H1 (cell line): Measurements from ENCODE around the gene PREX1. TPM values are rescaled to one million over a fixed set of nuclear protein-coding genes. Genes with fewer than 3 reads are reported as not detected.

Source experiments
- CTCF ChIA-PET: fragments of 300-600 bp; sonication (Branson Sonifier 250); formaldehyde crosslinking; loops from one replicate; lab custom pipeline; 2021; ENCODE audit not compliant: partially characterized antibody; lab: Charles Lee
- POLR2A ChIA-PET: fragments of 300-600 bp; sonication (Branson Sonifier 250); formaldehyde crosslinking; loops from one replicate; lab custom pipeline; 2021; ENCODE audit warnings: inconsistent platforms; ENCODE audit not compliant: partially characterized antibody; lab: Charles Lee
- DNase-seq, 2 experiments: peaks; one replicate each; pipeline versions ENCODE4 v3.0.0 to v3.0.0-alpha.2; 2010 to 2022; ENCODE audit warnings: low spot score in 2 of 2, low read depth in 1 of 2, mixed read lengths in 1 of 2
- FAIRE-seq: peaks from 2 replicates; lab custom pipeline; 2011; peaks lifted over from hg19 to GRCh38; lab: Jason Lieb, UNC
- H2AFZ ChIP-seq: 2 replicates; pipeline ENCODE4 v1.8.1; 2012; ENCODE audit warnings: low read length, inconsistent platforms
- H2AK5ac ChIP-seq: 2 replicates; pipeline ENCODE4 v1.6.1; 2013; ENCODE audit warnings: low read depth, low read length
- H2BK120ac ChIP-seq: replicated peaks from 2 replicates; pipeline ENCODE3; 2013; ENCODE audit warnings: low read depth, low read length, inconsistent platforms
- H2BK12ac ChIP-seq: 2 replicates; pipeline ENCODE4 v1.6.1; 2013; ENCODE audit warnings: low read depth, low read length
- H2BK15ac ChIP-seq: 2 replicates; pipeline ENCODE4 v1.6.1; 2013; ENCODE audit warnings: low read length
- H2BK20ac ChIP-seq: 2 replicates; pipeline ENCODE4 v1.6.1; 2013; ENCODE audit warnings: low read length
- H2BK5ac ChIP-seq: 2 replicates; pipeline ENCODE4 v1.6.1; 2013; ENCODE audit warnings: low read depth, low read length
- H3K14ac ChIP-seq: 2 replicates; pipeline ENCODE4 v1.6.1; 2013; ENCODE audit warnings: inconsistent platforms; ENCODE audit not compliant: insufficient read length
- H3K18ac ChIP-seq: 2 replicates; pipeline ENCODE4 v1.6.1; 2013; ENCODE audit warnings: low read length; ENCODE audit errors: extremely low read depth
- H3K23ac ChIP-seq: 2 replicates; pipeline ENCODE4 v1.6.1; 2013; ENCODE audit warnings: inconsistent platforms; ENCODE audit not compliant: insufficient read length
- H3K23me2 ChIP-seq: 2 replicates; pipeline ENCODE4 v1.6.1; 2013; ENCODE audit warnings: low read depth, low read length
- H3K27ac ChIP-seq: 2 replicates; pipeline ENCODE4 v1.6.1; 2011; ENCODE audit warnings: low read depth, low read length, inconsistent platforms
- H3K27me3 ChIP-seq, 4 experiments: replicated peaks in 1 of 4; 1 replicate in 1 of 4; 2 replicates in 3 of 4; pipeline versions ENCODE4 v1.6.1 to v1.8.1; 2011 to 2013; ENCODE audit warnings: low read length in 3 of 4, mild to moderate bottlenecking in 3 of 4, inconsistent platforms in 2 of 4, mixed read lengths in 2 of 4, moderate library complexity in 1 of 4; ENCODE audit not compliant: control insufficient read depth in 3 of 4, insufficient read depth in 3 of 4; ENCODE audit errors: extremely low read depth in 1 of 4
- H3K36me3 ChIP-seq, 4 experiments: 2 replicates each; pipeline versions ENCODE4 v1.6.1 to v1.8.1; 2011 to 2013; ENCODE audit warnings: mild to moderate bottlenecking in 4 of 4, low read length in 3 of 4, moderate library complexity in 2 of 4, control low read depth in 1 of 4, inconsistent platforms in 1 of 4; ENCODE audit not compliant: insufficient read depth in 4 of 4, control insufficient read depth in 2 of 4
- H3K4ac ChIP-seq: replicated peaks from 2 replicates; pipeline ENCODE3; 2013; ENCODE audit warnings: low read length, low read depth, mixed read lengths, inconsistent platforms; ENCODE audit not compliant: insufficient read length
- H3K4me1 ChIP-seq, 4 experiments: replicated peaks in 1 of 4; 1 replicate in 1 of 4; 2 replicates in 3 of 4; pipeline versions ENCODE4 v1.6.1 to v1.8.1; 2011 to 2013; ENCODE audit warnings: low read length in 3 of 4, inconsistent platforms in 2 of 4, mixed read lengths in 1 of 4; ENCODE audit not compliant: insufficient read depth in 4 of 4, control insufficient read depth in 3 of 4
- H3K4me2 ChIP-seq, 2 experiments: 2 replicates each; pipeline versions ENCODE4 v1.6.1 to v1.8.1; 2011 to 2013; ENCODE audit warnings: low read depth in 2 of 2, low read length in 2 of 2, control low read depth in 1 of 2, inconsistent platforms in 1 of 2, mild to moderate bottlenecking in 1 of 2; ENCODE audit not compliant: insufficient read depth in 1 of 2
- H3K4me3 ChIP-seq, 4 experiments: fragments of 200-600, 300-600 bp in 1 of 4; sonication (generic), shearing (Covaris generic), sonication (Bioruptor Twin) in 1 of 4; 2 replicates each; pipeline versions ENCODE4 v1.5.1 to v1.8.1; 2011 to 2016; ENCODE audit warnings: low read length in 4 of 4, low read depth in 3 of 4, control low read depth in 2 of 4, inconsistent platforms in 2 of 4, mild to moderate bottlenecking in 2 of 4, mixed read lengths in 1 of 4, moderate library complexity in 1 of 4; ENCODE audit not compliant: insufficient read depth in 2 of 4; ENCODE audit errors: extremely low read depth in 1 of 4
- H3K56ac ChIP-seq: replicated peaks from 2 replicates; pipeline ENCODE3; 2013; ENCODE audit warnings: low read depth, mild to moderate bottlenecking, mixed read lengths, low read length, inconsistent platforms; ENCODE audit not compliant: insufficient read length
- H3K79me1 ChIP-seq: 2 replicates; pipeline ENCODE4 v1.6.1; 2013; ENCODE audit warnings: low read depth, low read length, control low read depth
- H3K79me2 ChIP-seq, 2 experiments: 2 replicates each; pipeline versions ENCODE4 v1.6.1 to v1.8.1; 2012 to 2013; ENCODE audit warnings: low read length in 2 of 2, mild to moderate bottlenecking in 2 of 2, inconsistent platforms in 1 of 2; ENCODE audit not compliant: insufficient read depth in 2 of 2, control insufficient read depth in 1 of 2
- H3K9ac ChIP-seq, 4 experiments: replicated peaks in 1 of 4; 1 replicate in 1 of 4; 2 replicates in 3 of 4; pipeline versions ENCODE4 v1.6.1 to v1.8.1; 2011 to 2013; ENCODE audit warnings: low read depth in 3 of 4, low read length in 3 of 4, control low read depth in 2 of 4, mild to moderate bottlenecking in 2 of 4, moderate library complexity in 2 of 4, inconsistent platforms in 1 of 4; ENCODE audit errors: extremely low read depth in 1 of 4
- H3K9me3 ChIP-seq, 2 experiments: 2 replicates each; pipeline versions ENCODE4 v1.6.1 to v1.8.1; 2012 to 2013; ENCODE audit warnings: mild to moderate bottlenecking in 2 of 2, moderate library complexity in 2 of 2, control low read depth in 1 of 2, inconsistent platforms in 1 of 2, low read depth in 1 of 2, low read length in 1 of 2, mixed read lengths in 1 of 2; ENCODE audit not compliant: insufficient read depth in 2 of 2
- H4K20me1 ChIP-seq, 2 experiments: replicated peaks in 1 of 2; 2 replicates each; pipeline versions ENCODE3 to v1.8.1; 2011 to 2013; ENCODE audit warnings: inconsistent platforms in 2 of 2, low read length in 2 of 2, mild to moderate bottlenecking in 1 of 2; ENCODE audit not compliant: insufficient read depth in 2 of 2, control insufficient read depth in 1 of 2
- H4K5ac ChIP-seq: 2 replicates; pipeline ENCODE4 v1.6.1; 2013; ENCODE audit warnings: low read length, low read depth, mixed read lengths, inconsistent platforms; ENCODE audit not compliant: insufficient read length
- H4K8ac ChIP-seq: 2 replicates; pipeline ENCODE4 v1.8.0; 2013; ENCODE audit warnings: mild to moderate bottlenecking, moderate library complexity, low read length, inconsistent platforms; ENCODE audit not compliant: insufficient read depth; ENCODE audit errors: extremely low read depth
- H4K91ac ChIP-seq: replicated peaks from 2 replicates; pipeline ENCODE3; 2013; ENCODE audit warnings: low read length, mixed read lengths, inconsistent platforms; ENCODE audit not compliant: insufficient read length
- CEBPB ChIP-seq: IDR thresholded peaks from 2 replicates; pipeline ENCODE4 v1.6.1; 2012; ENCODE audit warnings: low read depth, low read length
- EP300 ChIP-seq, 2 experiments: IDR thresholded peaks; 1 replicate in 1 of 2; 2 replicates in 1 of 2; pipeline ENCODE4 v1.6.1; 2011 to 2012; ENCODE audit warnings: low read depth in 2 of 2, low read length in 2 of 2, mild to moderate bottlenecking in 2 of 2, borderline replicate concordance in 1 of 2, inconsistent platforms in 1 of 2, moderate library complexity in 1 of 2
- FOSL1 ChIP-seq: IDR thresholded peaks from 2 replicates; pipeline ENCODE4 v1.6.1; 2011; ENCODE audit warnings: mild to moderate bottlenecking, low read depth, low read length, moderate library complexity; ENCODE audit not compliant: insufficient read depth
- HDAC2 ChIP-seq, 2 experiments: fragments of 300-600 bp in 1 of 2; sonication (generic) in 1 of 2; IDR thresholded peaks; 2 replicates each; pipeline ENCODE4 v1.6.1; 2011 to 2012; ENCODE audit warnings: low read depth in 2 of 2, low read length in 2 of 2, mild to moderate bottlenecking in 2 of 2, moderate library complexity in 2 of 2, borderline replicate concordance in 1 of 2, inconsistent platforms in 1 of 2
- KDM4A ChIP-seq: IDR thresholded peaks from one replicate; pipeline ENCODE4 v1.7.1; 2012; ENCODE audit warnings: low read depth, mild to moderate bottlenecking, moderate library complexity, low read length, inconsistent platforms; ENCODE audit not compliant: severe bottlenecking
- NRF1 ChIP-seq: IDR thresholded peaks from 2 replicates; pipeline ENCODE4 v1.6.1; 2011; ENCODE audit warnings: mild to moderate bottlenecking, low read depth, low read length, improper control_type of control experiment
- POLR2AphosphoS5 ChIP-seq: IDR thresholded peaks from 2 replicates; pipeline ENCODE4 v1.6.1; 2011; ENCODE audit warnings: low read depth, low read length
- RFX5 ChIP-seq: IDR thresholded peaks from 2 replicates; pipeline ENCODE4 v1.6.1; 2011; ENCODE audit warnings: low read depth, low read length, improper control_type of control experiment, borderline replicate concordance
- SAP30 ChIP-seq: fragments of 300-600 bp; sonication (generic); IDR thresholded peaks from 2 replicates; pipeline ENCODE4 v1.7.1; 2012; ENCODE audit warnings: low read length, moderate library complexity, mild to moderate bottlenecking, inconsistent platforms; ENCODE audit not compliant: insufficient read depth, insufficient replicate concordance
- SP1 ChIP-seq: IDR thresholded peaks from 2 replicates; pipeline ENCODE4 v1.6.1; 2011; ENCODE audit warnings: low read depth, low read length
- WGBS, 2 experiments: shearing (Covaris generic) in 1 of 2; methylation state at CpG; one replicate each; pipeline versions ENCODE4 v1.1.6 to v1.1.7; 2013 to 2015; ENCODE audit warnings: low lambda C conversion rate in 2 of 2, mixed read lengths in 2 of 2, inconsistent platforms in 1 of 2, low coverage in 1 of 2, missing lambda C conversion rate in 1 of 2; ENCODE audit not compliant: insufficient replicate concordance in 2 of 2, insufficient coverage in 1 of 2, insufficient read length in 1 of 2; ENCODE audit errors: extremely low coverage in 1 of 2, missing lambda C conversion rate in 1 of 2; 5-methylcytosine and 5-hydroxymethylcytosine counted together
- polyA plus RNA-seq, 7 experiments: library from polyadenylated mRNA; depleted of rRNA in 3 of 7; stranded (reverse) in 5 of 7; unstranded in 2 of 7; fragments of >200 nt in 5 of 7; fragments of 200-250 nt in 2 of 7; gene quantifications; 1 replicate in 5 of 7; 2 replicates in 1 of 7; 4 replicates in 1 of 7; pipeline versions ENCODE4 v1.2.1 to v1.2.3, GENCODE V29; 2011 to 2013; ENCODE audit warnings: missing spikeins in 2 of 7, mixed read lengths in 2 of 7
- total RNA-seq: library from RNA; stranded (reverse); fragmentation: NEBNext Ultra II Directional; extraction: Animal tissue kit (Norgen Biotek cat#: 25700); gene quantifications from 2 replicates; pipeline ENCODE4 v1.2.1, GENCODE V29; 2021
- TF ChIP-seq, protein P1 (sequence below), 3 experiments: IDR thresholded peaks; 1 replicate in 2 of 3; 2 replicates in 1 of 3; pipeline versions ENCODE4 v1.5.1 to v1.6.1; 2011; ENCODE audit warnings: low read length in 3 of 3, mild to moderate bottlenecking in 3 of 3, inconsistent platforms in 2 of 3, low read depth in 1 of 3, moderate library complexity in 1 of 3; ENCODE audit not compliant: insufficient read depth in 1 of 3; ENCODE audit errors: control extremely low read depth in 1 of 3

The PREX1 gene
- total and polyA plus RNA-seq, 2 of the 8 experiments (the other 6 are each of a cell fraction or from before 2014, with no cell fraction given): 10.7 to 12.8 TPM

DNA sequence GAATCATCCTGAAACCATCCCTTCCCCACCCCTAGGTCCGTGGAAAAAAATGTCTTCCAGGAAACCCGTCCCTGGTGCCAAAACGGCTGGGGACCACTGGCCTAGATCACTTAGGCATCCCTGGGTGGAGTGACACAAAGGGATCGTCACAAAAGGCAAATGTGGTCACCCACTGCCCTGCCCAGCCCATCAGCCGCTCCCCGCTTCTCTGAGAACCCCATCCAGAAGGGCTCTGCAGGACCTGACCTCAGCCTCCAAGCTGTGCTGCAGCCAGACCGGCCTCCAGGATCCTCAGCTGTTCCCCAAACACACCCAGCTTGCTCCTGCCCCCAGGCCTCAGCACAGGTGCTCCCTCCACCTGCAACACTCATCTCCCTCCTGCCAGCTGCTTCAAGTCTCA is 61.6 kb downstream of the PREX1 start:
- Histone ChIP-seq H3K79me2 (no peaks in the 10 kb centered on the region), H3K4me3 (no peak overlapping the region), H2AK5ac (no peak overlapping the region), H3K9ac (no peak overlapping the region), H2AFZ (no peak overlapping the region), H2BK12ac (no peak overlapping the region), H2BK15ac (no peak overlapping the region), H2BK5ac (no peak overlapping the region), H3K27me3 (no peaks in the 10 kb centered on the region), H4K91ac (no peak overlapping the region), H3K27ac (no peak overlapping the region), H2BK20ac (no peak overlapping the region), H3K9me3 (peaks cover 8% of the 10 kb centered on the region in 2 experiments)
- WGBS, 2 experiments: 90% methylated on average over 7 of the region's 7 CpGs; no CpG with 5 or more reads in 1 of the 2 experiments
- CTCF ChIA-PET: interaction anchor here (2.2 kb wide), 1 partner anchor 109 kb away, joined by 8 read pairs; no protein-coding TSS in a partner anchor
- no peak for TF ChIP-seq POLR2AphosphoS5
- no peak for TF ChIP-seq SP1
- no peak for TF ChIP-seq KDM4A
- TF ChIP-seq, protein P1, sequence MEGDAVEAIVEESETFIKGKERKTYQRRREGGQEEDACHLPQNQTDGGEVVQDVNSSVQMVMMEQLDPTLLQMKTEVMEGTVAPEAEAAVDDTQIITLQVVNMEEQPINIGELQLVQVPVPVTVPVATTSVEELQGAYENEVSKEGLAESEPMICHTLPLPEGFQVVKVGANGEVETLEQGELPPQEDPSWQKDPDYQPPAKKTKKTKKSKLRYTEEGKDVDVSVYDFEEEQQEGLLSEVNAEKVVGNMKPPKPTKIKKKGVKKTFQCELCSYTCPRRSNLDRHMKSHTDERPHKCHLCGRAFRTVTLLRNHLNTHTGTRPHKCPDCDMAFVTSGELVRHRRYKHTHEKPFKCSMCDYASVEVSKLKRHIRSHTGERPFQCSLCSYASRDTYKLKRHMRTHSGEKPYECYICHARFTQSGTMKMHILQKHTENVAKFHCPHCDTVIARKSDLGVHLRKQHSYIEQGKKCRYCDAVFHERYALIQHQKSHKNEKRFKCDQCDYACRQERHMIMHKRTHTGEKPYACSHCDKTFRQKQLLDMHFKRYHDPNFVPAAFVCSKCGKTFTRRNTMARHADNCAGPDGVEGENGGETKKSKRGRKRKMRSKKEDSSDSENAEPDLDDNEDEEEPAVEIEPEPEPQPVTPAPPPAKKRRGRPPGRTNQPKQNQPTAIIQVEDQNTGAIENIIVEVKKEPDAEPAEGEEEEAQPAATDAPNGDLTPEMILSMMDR (IDR thresholded peaks at IDR 0.05; ENCODE audit: control extremely low read depth in 1 of 3, insufficient read depth in 1 of 3, low read depth in 1 of 3, low read length in 3 of 3): no peak
- TF ChIP-seq CEBPB: no peak
- TF ChIP-seq SAP30: no peak
- no peak for TF ChIP-seq NRF1
- TF ChIP-seq RFX5: no peak
- TF ChIP-seq FOSL1: no peak
- no peak for TF ChIP-seq EP300 (IDR thresholded peaks at IDR 0.05; ENCODE audit: borderline replicate concordance in 1 of 2, low read depth in 2 of 2, low read length in 2 of 2)
- TF ChIP-seq HDAC2 (IDR thresholded peaks at IDR 0.05; ENCODE audit: borderline replicate concordance in 1 of 2, low read depth in 2 of 2, low read length in 2 of 2): no peak
- TF ChIP-seq, all 59 proteins: peak for 0
- no peak overlapping the region for H3K23ac ChIP-seq
- H4K8ac ChIP-seq: no peak overlapping the region
- peaks cover 2 to 16% (median 7%) of the 10 kb centered on the region in 4 experiments for H3K4me1 ChIP-seq
- no peak overlapping the region for H4K5ac ChIP-seq
- no peaks in the 10 kb centered on the region for H3K79me1 ChIP-seq
- no peak overlapping the region for H3K4me2 ChIP-seq
- FAIRE-seq (no peak), DNase-seq (no peak)
- no peak overlapping the region for H3K18ac ChIP-seq
- H3K4ac ChIP-seq: no peak overlapping the region
- H4K20me1 ChIP-seq: no peaks in the 10 kb centered on the region
- H3K56ac ChIP-seq: no peak overlapping the region
- no peaks in the 10 kb centered on the region; a peak in 1 of 8 replicates for H3K36me3 ChIP-seq
- POLR2A ChIA-PET: no interaction called here
- no peak overlapping the region for H2BK120ac ChIP-seq
- no peak overlapping the region for H3K14ac ChIP-seq
- no peaks in the 10 kb centered on the region for H3K23me2 ChIP-seq
